GM13976 (cell line): Measurements from ENCODE around the gene RMI2.

Experiments
- DNase-seq: peaks from one replicate; pipeline ENCODE4 v3.0.0; 2012; ENCODE audit warnings: low spot score
- in situ Hi-C: fragments of 300-500 bp; cut with MboI; formaldehyde crosslinking; loops from one replicate; pipeline ENCODE4 v1.12.0; 2022; ENCODE audit warnings: low sequenced_read_pairs, mixed read lengths, inconsistent platforms; ENCODE audit not compliant: unreplicated experiment
- TF ChIP-seq, protein P1 (sequence below): IDR thresholded peaks from 2 replicates; pipeline ENCODE4 v1.5.1; 2012; ENCODE audit warnings: borderline replicate concordance, mild to moderate bottlenecking; ENCODE audit not compliant: insufficient read depth; ENCODE audit errors: extremely low read depth, missing control alignments, control extremely low read depth

RMI2 gene

DNA sequence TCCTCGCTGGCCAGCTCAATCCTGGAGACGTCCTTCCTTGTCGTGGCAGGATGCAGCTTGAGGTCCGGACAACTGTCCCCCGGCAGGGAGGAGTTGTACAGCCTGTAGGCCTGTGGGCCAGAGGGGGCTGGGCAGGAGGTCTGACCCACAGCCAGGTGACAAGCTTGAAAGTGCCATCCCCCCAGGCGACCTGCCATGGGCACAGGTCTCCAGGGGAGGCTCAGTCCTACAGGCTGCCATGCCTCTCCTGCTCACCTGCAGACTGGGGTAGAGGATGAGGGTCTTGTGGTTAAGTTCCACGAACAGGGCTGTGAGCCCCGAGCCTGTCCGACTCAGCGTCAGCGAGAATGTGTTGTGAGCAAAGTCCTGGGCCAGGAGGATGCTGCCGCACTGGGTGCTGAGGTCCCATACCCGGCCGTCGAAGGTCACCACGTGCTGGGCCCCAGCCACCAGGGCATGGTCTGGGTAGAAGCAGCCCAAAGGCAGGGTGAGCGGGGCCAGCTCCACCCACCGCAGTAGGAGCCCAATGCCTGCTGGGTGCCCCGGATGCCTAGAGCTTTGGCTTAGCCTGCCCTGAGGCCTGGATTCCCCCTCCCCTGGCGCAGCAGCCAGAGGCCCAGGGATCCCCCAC is 39.8 kb downstream of the RMI2 start:
- DNase-seq, result peak; percentile 23
- in situ Hi-C loops, result no loop called here
- TF ChIP-seq, protein P1, sequence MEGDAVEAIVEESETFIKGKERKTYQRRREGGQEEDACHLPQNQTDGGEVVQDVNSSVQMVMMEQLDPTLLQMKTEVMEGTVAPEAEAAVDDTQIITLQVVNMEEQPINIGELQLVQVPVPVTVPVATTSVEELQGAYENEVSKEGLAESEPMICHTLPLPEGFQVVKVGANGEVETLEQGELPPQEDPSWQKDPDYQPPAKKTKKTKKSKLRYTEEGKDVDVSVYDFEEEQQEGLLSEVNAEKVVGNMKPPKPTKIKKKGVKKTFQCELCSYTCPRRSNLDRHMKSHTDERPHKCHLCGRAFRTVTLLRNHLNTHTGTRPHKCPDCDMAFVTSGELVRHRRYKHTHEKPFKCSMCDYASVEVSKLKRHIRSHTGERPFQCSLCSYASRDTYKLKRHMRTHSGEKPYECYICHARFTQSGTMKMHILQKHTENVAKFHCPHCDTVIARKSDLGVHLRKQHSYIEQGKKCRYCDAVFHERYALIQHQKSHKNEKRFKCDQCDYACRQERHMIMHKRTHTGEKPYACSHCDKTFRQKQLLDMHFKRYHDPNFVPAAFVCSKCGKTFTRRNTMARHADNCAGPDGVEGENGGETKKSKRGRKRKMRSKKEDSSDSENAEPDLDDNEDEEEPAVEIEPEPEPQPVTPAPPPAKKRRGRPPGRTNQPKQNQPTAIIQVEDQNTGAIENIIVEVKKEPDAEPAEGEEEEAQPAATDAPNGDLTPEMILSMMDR, result no peak

DNA sequence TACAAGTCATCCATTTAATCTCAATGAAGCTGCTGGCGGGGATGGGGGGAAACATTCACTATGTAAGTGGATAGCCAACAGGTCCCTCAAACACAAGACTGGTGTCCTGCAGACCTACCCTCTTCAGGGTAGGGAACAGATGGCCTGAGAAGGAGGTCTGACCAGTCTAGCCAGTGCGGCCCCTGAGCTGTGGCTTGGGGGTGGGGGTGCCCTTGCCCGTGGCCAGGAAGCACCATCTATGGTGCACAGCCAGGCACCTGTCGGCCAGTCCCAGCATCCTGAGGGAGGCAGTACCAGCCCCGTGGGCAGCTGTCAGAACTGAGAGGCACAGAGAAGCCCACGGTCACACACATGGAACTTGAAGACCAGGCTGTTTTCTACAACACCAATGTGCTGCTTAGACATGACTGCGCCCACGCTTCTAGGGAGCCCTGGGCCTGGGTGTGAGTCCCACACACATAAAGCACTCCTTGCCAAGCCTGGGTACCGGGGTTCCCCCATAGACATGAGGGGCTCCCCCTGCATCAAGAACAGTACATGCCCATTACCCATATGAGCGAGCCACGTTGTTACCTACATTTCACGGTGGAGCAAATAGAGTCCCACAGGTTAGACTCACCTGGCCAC is 40.9 kb downstream of the RMI2 start:
- in situ Hi-C loops, result no loop called here
- TF ChIP-seq, protein P1, result no peak
- DNase-seq, result peak; percentile 42

DNA sequence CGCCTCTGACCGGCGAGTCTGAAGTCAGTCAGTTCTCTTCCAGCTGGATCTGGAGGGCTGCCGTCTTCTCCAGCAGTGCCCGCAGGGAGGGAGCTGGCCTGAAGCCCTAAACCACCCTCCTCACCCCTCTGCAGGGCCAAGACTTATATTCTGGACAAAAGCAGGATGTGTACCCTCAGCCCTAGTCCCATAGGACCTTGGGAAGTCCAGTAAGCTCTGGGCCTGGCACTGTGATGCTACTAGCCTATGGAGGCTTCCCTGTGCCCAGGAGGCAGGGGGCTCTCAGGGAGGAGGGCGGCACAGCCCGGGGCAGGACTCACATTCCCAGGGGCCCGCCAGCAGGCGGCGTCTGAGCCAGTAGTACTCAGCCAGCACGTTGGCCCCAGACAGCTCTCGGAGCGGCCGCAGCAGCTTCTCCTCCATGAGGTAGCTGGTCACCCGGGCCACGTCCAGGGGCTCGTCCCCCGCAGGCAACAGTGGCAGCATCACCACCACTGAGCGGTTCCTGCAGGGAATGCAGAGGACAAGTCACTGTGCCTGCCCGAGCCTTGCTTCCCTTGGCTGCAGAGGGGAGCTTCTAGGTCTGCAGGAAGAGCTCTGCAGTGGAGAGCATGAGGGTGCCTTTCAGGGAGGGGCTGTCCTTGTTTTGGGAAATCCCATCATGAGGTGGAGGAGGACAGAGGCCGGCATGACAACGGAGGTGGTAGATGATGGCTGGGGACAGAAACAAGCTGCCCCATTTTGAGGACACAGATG is 41.7 kb downstream of the RMI2 start:
- TF ChIP-seq, protein P1, result peak; percentile 24
- DNase-seq, result peak; percentile 60
- in situ Hi-C loops, result no loop called here

DNA sequence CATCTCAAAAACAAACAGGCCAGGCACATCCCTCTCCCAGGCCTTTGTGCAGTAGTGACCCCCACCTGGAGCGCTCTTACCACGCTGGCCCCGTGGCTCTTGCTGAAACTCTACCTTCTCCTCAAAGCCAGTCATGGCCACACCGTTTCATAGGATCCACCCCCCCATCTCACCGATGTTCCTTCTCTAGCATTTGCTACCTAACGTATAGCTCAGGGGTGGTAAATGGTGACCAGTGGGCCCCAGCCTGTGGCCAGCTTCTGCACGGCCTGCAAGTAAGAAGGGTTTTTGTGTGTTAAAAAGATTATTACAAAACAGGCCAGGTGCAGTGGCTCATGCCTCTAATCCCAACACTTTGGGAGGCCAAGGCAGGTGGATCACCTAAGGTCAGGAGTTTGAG is 43.8 kb downstream of the RMI2 start:
- DNase-seq, result no peak
- TF ChIP-seq, protein P1, result no peak
- in situ Hi-C loops, result no loop called here

DNA sequence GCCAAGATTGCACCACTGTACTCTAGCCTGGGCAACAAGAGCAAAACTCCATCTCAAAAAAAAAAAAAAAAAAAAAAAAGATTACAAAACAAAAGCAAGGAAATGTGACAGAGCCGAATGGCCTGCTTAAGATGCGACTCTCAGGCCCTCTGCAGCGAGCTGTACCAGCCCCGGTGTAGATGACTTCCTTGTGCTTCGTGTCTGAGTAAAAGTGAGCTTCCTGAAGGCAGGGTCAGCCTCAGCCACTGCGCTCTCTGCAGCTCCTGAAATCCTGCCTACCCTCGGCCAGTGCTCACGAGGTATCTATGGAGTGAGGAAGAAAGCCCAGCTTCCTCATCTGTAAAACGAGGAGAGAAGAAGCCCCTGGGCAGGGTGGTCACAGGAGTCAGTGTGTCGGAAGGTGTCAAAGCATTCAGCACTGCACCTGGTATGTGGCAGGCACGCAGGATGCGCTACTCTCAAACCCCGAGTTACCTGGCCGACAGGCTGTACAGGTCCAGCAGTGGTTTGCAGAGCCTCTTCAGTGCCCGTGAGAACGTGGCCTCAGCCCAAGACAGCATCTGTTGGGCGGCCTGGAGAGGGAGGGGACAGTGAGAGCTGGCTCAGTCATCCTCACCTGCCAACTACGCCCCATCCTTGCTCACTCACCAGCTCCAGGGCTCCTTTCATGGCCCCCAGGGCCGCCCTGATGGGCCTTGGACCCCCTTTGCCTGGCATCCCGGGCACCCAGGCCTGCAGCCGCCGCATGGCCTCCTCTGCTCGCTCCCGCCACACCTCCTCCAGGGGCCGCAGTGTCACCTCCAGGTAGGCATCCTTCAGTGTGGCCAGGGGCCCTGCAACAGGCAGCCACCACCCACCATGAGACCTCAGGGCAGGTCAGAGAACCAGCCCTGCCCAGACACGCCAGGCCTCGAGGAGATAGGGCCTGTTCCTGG is 44.6 kb downstream of the RMI2 start:
- TF ChIP-seq, protein P1, result no peak
- no peak for DNase-seq
- in situ Hi-C loops, result loop anchor here (10.0 kb wide), 1 partner anchor 255 kb away; no protein-coding TSS in a partner anchor
